ENCODE measurements around the gene SPON1.

SPON1 gene

GRCh38 chr11:14036469-14036868, 73.9 kb downstream of the SPON1 start:
- DNase-seq (ENCODE audit: low read depth), result no peak

GRCh38 chr11:14041040-14041439, 78.5 kb downstream of the SPON1 start:
- no peak for DNase-seq (ENCODE audit: low read depth)

- no peak for DNase-seq (ENCODE audit: low read depth)
Measured at GRCh38 chr11:14041565-14041964, 79.0 kb downstream of the SPON1 start.

- DNase-seq (ENCODE audit: low read depth), result no peak
Measured at GRCh38 chr11:14042686-14043465, 80.4 kb downstream of the SPON1 start.

GRCh38 chr11:14044916-14045315, 82.4 kb downstream of the SPON1 start:
- no peak for DNase-seq (ENCODE audit: low read depth)

GRCh38 chr11:14045417-14045816, 82.9 kb downstream of the SPON1 start:
- DNase-seq (ENCODE audit: low read depth), result no peak

- DNase-seq (ENCODE audit: low read depth), result no peak
Measured at GRCh38 chr11:14052198-14052597, 89.7 kb downstream of the SPON1 start.

- no peak for DNase-seq (ENCODE audit: low read depth)
Measured at GRCh38 chr11:14054116-14055107, 91.9 kb downstream of the SPON1 start.

- no peak for DNase-seq (ENCODE audit: low read depth)
Measured at GRCh38 chr11:14055936-14056335, 93.4 kb downstream of the SPON1 start.

- DNase-seq (ENCODE audit: low read depth), result no peak
Measured at GRCh38 chr11:14058061-14058460, 95.5 kb downstream of the SPON1 start.

GRCh38 chr11:14059491-14059890, 97.0 kb downstream of the SPON1 start:
- no peak for DNase-seq (ENCODE audit: low read depth)

GRCh38 chr11:14061721-14062120, 99.2 kb downstream of the SPON1 start:
- DNase-seq (ENCODE audit: low read depth), result no peak

- DNase-seq (ENCODE audit: low read depth), result no peak
Measured at GRCh38 chr11:14065141-14065540, 102.6 kb downstream of the SPON1 start.

GRCh38 chr11:14065681-14066080, 103.2 kb downstream of the SPON1 start:
- DNase-seq (ENCODE audit: low read depth), result no peak

GRCh38 chr11:14067686-14068085, 105.2 kb downstream of the SPON1 start:
- no peak for DNase-seq (ENCODE audit: low read depth)

- DNase-seq (ENCODE audit: low read depth), result no peak
Measured at GRCh38 chr11:14070896-14071295, 108.4 kb downstream of the SPON1 start.

GRCh38 chr11:14073849-14074476, 111.4 kb downstream of the SPON1 start:
- DNase-seq (ENCODE audit: low read depth), result no peak

GRCh38 chr11:14075118-14076078, 112.9 kb downstream of the SPON1 start:
- peak; percentile 21 for DNase-seq (ENCODE audit: low read depth)

GRCh38 chr11:14079011-14079410, 116.5 kb downstream of the SPON1 start:
- DNase-seq (ENCODE audit: low read depth), result no peak

GRCh38 chr11:14079797-14080196, 117.3 kb downstream of the SPON1 start:
- DNase-seq (ENCODE audit: low read depth), result no peak

- no peak for DNase-seq (ENCODE audit: low read depth)
Measured at GRCh38 chr11:14081581-14082231, 119.2 kb downstream of the SPON1 start.

All from stimulated activated CD8-positive, alpha-beta memory T cell treated with anti-CD3 and anti-CD28 coated beads, Interleukin-12 subunit alpha, Interleukin-12 subunit beta, amount 100 ng/mL, for 4 hours (primary cell).